Medulla oblongata (tissue), 1 donor: ENCODE data around the gene CDH13.

Source experiments
- DNase-seq: peaks from one replicate; pipeline ENCODE4 v3.0.0-alpha.2; 2015; ENCODE audit errors: extremely low spot score

CDH13 gene

DNA sequence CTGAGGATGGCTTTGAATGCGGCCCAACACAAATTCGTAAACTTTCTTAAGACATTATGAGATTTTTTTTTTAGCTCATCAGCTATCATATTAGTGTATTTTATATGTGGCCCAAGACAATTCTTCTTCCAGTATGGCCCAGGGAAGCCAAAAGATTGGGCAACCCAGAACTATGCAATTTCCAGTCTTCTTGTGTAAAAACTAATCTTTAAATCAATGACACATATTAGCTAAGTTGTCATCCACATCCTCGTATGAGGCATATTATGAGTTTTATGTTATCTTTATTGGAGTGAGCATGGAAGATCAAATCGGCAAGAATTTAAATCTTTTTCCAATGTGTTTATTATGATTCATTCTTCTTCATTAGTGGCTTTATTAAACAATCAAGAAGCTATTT, 982.4 kb downstream of the CDH13 start:
- DNase-seq = no peak

DNA sequence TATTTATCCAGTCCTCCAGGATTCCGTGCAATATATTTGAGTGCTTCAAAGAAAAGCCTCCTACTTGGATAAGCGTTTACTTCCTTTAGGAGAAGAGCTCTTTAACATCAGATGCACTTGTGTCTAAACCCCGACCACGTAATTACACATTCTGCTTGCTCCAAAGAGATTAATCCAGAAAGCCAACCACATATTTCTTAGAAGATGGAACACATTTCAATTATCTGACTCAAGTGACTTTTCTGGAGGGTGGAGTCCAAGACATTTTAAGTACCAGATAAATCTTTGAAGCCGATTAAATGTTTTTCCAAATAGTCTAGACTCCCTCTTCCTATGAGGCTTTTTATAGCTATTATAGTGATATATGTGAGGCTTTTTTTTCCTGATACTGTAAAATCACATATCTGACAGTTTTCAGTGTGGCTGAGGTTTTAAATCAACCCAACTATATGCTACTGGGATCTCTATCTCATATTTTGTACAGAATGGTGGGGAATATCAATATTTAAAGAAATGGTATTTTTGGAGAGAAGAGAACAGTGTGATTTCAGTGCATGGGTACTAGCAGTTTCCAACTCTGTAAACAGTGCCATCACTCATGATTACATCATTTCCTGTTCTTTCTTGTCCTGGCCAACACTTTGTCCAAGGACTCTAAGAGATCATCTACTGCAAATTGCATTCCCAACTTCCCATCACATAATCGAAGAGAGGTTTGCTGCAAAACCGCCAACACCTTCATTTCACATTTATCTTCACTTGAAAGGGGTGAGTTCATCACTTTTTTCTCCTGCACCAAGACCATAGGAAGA, 988.6 kb downstream of the CDH13 start:
- DNase-seq = no peak

DNA sequence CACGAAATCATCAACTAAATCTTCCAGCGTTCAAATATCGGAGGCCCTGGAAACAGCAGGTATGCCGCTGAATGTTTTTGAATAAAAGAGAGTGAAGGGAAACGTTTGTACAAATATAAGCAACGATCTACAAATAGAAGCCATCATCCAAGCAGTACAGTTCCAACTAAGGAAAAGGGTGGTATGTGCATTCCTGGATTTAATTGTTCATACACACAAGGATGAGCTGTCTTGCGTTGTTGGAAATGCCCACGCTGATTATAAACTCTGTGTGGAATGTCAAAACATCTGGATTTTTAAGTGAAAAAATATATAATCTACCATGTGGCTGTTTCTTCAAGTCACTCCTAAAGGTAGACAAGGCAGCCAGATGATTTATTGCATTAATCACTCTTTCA, 989.2 kb downstream of the CDH13 start:
- DNase-seq = no peak

DNA sequence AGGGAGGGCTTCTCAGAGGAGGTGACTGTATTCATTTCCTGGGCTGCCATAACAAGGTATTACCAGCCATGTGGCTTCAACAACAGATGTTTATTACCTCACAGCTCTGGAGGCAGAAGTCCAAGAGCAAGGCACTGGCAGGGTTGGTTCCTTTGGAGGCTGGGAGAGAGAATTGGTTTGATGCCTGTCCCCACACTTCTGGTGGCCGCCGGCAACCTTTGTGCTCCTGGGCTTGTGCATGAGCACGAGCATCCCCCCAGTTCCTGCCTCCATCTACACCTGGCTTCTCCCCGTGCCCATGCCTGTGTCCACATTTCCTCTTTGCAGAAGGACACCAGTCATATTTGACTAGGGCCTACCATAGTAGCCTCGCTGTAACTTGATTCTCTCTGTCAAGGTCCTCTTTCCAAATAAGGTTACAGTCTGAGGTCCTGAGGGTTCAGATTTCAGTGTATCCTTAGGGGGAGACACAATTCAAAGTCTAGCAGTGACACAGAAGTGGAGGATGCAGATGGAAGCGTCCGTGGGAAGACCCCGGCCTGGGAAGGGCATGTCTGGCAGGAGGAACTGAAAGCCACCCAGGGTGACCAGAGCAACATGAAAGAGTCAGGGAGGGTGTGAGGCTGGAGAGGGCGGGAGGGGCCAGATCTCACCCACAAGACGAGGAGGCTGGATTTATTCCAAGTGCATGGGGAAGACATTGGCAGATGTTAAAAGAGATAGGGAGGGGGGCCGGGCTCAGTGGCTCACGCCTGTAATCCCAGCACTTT, 992.8 kb downstream of the CDH13 start:
- no peak for DNase-seq

DNA sequence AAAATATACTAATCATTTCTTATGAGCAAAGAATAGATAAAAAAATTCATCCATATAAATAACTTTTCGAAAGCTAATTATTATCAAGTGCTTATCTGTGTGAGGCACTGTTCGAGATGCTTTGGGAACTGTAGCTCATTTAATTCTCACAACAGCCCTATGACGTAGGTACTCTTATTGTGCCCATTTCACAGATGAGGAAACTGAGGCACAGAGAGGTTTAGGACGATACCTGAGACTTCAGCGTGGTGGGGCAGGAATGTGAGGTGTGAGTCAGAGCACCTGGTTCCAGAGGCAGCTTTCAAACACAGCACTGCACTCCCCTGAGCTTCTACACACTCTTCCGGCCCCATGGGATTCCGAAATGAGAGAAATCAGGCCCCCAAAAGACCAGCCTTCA, 995.2 kb downstream of the CDH13 start:
- DNase-seq = no peak

DNA sequence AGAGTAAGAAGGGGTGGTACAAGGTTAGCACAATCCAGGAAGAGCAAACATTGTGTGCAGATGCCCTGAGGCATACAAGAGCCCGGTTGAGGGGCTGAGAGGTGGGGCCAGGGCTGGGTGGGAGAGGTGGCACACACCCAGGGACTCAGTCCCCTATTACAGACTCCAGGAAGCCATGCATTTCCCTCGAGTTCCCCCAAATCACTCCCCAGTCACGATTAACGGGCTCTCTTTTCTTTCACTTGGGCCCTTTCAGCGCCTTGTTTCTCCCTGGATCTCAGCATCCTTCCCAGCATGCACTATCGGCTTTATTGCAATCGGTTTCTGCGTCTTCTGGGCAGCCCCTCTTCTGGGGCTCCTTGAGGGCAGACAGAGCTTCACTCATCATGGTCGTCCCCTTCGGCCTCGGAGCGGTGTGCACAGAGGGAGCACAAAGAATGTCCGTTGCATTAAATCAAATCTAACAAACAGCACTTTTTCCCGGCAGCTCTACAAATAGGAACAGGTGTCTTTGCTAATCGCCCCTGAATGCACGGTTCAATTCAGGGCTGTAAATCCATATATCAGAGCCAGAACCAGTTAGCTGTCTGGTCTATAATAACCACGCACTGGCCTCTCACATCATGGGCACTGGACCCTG, 996.4 kb downstream of the CDH13 start:
- DNase-seq = no peak

DNA sequence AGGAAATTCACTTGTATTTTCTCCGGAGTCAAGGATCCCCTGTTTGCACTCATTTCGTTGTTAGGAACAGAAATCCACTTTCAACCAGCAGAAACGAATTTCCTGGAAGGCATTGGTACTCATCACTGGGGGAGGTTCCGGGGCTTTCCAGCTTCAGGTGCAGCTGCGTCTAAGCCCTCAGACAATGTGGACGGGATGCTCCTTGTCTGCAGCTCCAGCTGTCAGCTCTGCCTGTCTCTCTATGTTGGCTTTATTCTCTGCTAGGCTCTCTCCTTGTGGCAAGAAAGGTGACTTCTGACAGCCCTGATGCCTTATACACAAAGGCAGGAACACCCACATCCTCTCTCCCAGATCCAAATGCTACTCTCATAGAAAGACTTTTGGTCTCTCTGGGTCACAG, 997.1 kb downstream of the CDH13 start:
- DNase-seq = no peak

DNA sequence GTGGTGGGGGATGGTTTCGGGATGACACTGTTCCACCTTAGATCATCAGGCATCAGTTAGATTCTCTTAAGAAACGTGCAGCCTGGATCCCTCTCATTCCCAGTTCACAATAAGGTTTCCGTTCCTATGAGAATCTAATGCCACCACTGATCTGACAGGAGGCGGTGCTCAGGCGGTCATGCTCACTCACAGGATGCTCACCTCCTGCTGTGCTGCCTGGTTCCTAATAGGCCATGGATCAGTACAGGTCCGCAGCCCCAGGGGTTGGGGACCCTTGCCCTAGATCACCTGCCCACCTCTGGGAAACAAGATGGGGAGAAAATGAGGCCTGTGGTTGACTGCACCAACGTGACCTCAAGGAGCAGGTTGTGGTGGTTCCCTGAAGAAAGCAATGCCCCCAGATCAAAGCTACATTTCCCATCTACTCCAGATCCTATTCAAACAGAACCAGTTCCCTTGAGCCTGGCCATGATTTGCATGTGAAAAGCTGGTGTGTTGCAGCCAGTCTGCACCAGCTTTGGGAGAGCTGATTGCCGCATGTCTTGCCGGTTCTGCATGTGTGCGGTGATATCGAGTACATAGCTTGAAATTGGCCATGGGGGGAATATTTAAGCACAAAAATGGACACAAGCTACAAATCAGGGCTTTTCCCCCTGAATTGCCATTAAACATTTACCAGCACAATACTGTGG, 997.8 kb downstream of the CDH13 start:
- DNase-seq = no peak

DNA sequence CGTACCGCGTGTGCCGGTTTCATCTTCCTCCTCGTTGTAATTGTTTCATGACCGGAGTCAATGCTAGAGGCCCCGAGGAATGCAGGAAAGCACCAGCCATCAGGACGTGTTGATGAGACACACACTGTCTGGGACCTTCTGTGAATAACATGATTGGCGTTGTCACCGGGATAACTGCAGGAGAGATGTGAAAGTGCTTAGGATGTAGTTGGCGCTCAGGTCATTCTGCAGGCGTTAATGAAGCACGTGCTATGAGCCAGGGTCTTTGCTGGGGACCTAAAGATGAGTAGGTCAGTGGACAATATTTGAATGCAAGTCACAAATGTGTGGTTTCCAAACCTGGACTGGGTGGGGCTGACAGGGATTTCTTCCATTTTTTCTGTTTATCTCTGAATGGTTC, 999.4 kb downstream of the CDH13 start:
- DNase-seq = no peak

DNA sequence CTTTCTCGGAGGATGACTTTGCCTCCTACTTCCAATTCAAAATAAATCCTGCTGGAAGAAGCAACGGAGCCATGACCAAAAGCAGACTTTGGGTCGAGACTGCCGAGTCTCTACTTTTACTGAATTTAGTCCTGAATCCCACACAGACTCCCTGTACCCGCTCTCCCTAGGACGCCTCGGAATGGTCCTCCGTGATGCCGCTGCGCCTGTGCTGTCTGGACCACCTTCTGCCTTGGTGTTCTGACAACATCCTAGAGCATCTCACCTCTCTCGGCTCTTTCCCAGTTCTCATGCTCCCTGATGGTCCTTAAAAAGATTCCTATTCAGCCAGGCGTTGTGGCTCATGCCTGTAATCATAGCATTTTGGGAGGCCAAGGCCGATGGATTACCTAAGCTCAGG, 999.9 kb downstream of the CDH13 start:
- DNase-seq = no peak

DNA sequence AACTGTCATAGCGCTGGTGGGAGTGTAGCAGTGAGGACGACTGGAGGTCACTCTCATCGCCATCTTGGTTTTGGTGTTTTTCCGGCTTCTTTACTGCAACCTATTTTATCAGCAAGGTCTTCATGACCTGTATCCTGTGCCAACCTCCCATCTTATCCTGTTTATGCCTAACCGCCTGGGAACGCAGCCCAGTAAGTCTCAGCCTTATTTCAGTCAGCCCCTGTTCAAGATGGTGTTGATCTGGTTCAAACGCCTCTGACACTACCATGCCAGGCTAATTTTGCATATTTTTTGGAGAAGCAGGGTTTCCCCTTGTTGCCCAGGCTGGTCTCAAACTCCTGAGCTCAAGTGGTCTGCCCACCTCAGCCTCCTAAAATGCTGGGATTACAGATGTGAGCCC, 1001.2 kb downstream of the CDH13 start:
- DNase-seq = no peak

DNA sequence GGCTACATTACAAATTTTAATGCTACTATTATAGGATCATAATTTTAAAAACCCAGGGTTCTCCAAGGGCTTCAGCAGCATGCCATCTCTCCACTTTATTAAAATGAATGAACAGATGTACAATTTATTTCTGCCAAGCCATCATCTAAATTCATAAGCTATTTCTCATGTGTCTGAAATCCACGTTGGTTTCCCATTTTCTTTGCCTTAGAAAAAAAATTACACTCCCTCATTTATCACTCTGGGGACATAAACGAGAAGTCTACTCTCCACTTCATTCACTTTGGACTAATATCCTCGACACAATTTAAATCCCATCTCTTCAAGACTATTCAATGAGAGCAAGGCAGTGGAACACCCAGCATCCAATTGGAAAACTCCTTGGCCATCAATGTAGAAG, 1002.7 kb downstream of the CDH13 start:
- no peak for DNase-seq

DNA sequence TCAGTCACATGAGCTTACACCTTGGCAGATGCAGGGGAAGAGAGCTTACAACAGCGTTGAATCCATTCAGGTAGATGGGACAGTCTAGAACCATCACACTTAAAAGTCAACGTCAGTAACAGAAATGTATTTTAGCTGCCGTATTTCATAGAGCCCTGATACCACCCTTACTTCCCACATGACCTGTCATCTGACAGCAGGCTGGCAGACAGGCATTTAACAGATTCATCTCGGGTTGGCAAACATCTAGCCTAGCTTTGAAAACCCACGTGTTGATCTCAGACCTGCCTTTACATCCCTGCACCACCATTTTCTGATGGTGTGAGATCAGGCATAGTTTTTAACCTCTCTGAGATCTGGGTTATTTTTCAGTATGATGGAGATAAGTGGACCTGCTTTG, 1003.1 kb downstream of the CDH13 start:
- no peak for DNase-seq

DNA sequence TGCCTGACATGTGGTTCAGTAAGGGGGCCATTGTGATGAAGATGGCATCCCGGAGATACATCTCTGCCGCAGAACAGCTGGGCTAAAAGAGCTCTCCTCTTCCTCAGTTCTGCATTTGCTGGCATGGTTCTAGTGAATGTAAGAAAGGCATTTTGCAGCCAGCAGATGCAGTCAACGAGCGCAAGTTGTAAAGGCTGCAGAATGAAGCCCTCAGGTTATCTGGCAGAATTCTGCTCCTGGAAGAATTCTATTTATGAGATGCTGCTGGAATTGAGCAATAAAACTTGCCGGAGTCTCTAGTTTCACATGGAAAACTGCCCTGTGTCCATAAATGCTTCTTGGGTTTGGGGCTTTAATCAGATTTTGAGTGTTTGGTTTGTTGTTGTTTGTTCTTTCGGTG, 1004.2 kb downstream of the CDH13 start:
- DNase-seq = no peak

DNA sequence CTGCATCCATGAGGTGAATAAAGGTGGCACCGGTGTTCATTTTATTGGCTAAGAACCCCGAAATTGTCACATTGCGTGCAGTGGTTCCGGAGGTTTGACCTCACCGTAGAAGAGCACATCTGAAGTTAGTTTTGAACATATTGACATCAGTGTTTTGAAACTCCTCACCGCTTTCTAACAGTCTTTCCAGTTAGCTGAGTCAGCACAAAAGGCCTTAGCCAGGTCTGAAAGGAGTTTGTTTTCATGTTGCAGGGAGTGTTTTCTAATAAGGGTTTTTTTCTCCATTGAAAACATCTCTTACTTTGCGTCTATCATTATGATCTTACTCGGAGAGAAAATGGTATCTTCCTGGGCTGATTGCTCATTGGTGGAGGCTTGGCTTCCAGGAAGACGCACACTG, 1006.5 kb downstream of the CDH13 start:
- no peak for DNase-seq

DNA sequence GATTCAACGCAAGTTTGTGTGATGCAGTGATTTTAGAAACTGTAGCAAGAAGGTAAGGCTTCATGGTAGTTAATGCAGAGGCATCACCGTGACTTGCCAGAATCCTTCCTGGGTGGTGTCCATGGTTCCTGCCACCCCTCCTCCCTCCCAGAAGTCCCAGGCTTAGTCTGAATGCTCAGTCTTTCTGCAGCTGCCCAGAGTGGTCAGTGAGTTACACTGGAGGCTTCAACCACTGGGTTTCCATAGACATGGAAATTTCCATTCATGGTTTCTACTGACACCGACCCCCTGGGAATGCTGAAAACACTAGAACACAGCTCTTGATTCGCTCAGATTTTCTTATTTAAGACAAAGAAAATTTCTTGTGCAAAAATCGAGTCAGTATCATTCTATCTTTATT, 1021.6 kb downstream of the CDH13 start:
- no peak for DNase-seq

DNA sequence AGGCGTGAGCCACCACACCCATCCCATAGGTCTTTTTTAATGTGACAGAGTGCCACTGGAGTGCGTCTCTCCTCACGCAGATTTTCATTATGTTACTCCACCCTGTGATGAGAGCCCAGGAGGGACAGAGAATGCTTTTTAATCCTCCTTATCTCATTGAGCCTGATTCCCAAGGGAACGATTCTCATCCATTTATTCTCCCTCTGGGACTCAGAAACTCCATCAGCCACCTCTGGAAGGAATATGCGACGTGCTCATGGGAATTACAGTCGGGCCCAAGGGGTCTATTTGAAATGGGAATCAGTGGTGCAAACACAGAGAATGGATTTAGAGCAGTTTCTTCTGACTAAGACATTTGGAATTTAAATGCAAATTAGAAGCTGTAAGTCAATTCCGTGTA, 1025.1 kb downstream of the CDH13 start:
- no peak for DNase-seq

DNA sequence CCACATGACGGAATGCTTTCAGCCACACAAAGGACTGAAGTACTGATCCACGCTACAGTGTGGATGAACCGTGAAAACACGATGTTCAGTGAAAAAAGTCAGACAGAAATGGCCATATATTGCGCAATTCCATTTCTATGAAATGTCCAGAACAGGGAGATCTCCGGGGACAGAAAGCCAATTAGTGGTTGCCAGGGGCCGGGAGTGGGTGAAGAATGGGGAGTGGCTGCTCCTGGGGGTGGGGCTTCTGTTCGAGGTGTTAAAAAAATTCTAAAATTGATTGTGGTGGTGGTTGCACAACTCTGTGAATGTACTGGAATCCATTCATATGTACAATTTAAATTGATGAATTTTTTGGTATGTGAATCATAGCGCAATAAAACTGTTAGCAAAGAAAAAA, 1026.2 kb downstream of the CDH13 start:
- no peak for DNase-seq

DNA sequence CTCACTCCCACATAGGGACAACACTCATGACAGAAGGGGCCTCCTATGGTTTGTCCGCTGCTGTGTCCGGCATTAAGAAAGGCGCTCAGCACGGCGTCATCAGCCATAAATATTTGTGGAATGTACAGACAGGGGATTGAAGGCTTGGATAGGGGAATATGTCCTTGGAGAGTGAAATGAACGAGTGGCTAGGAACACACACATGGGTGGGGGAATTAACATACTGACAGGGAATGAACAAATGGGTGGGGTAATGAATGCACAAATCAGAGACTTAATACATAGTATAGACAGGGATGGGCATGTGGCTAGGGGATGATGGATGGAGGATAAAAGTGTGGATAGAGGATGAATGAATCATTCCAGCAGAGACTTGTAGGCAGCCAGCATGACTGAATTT, 1027.0 kb downstream of the CDH13 start:
- no peak for DNase-seq

DNA sequence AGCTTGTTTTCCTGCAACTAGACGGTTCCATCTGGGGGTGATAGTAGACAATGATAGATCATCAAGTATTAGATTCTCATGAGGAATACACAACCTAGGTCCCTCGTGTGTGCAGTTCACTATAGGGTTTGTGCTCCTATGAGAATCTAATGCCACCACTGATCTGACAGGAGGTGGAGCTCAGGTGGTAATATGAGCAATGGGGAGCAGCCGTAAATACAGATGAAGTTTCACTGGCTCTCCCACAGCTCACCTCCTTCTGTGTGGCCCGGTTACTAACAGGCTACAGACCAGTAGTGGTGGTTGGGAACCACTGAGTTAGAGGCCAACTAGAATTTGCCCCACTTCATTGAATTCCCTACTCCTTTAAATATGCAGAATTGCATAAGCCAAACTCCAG, 1033.5 kb downstream of the CDH13 start:
- DNase-seq = no peak

DNA sequence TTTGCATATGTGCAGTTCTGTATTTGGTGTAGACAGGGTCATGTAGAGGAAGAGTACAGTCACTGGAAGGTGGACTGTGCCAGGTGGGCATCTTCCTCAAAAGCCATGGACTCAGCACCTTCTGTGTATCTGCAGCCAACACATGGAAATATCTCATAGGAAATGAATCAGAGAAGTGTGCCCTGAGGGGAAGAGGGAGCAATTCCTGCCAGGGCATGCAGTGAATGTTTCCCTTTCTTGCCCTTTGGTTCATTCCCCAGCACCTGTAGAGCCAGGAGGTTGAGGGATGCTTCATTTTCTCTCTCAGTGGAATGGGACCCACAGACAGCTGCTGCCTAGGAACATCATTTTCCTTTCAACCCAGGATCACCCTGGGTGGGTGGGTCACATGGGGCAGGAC, 1034.9 kb downstream of the CDH13 start:
- DNase-seq = no peak

DNA sequence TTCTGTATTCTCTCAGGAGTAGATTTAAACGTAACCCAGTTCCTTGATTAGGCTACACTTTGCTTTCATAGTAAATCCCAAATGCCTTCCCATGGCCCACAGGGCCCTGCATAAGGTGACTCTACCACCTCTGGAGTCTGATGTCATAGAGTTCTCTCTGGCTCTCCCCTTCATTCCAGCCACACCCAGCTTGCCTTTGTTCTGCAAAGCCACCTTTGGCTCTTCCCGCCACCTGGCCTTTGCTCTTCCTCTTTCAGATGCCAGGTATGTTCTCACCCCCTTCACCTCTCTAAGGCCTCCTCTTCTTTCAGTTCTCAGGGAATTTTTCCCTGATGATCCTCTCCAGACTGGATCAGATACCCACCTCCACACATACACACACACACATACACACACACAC, 1039.7 kb downstream of the CDH13 start:
- no peak for DNase-seq
